Activated T-cell treated with anti-CD3 and anti-CD28 coated beads, Interleukin-2, amount 50 U/mL, for 4 hours (primary cell): ENCODE results near the gene ZNF490. TPM values are rescaled to one million over a fixed set of nuclear protein-coding genes. Genes with fewer than 3 reads are reported as not detected.

Experiments
- ATAC-seq, 2 donors: fragments of 200-7000 bp; cut with Tn5 transposase; one replicate each; pipeline ENCODE4 v1.10.0; 2021
- DNase-seq: peaks from one replicate; pipeline ENCODE4 v3.0.0-alpha.2; 2020
- H3K27me3 Mint-ChIP-seq: one replicate; pipeline ENCODE4 v1.8.0; 2021; ENCODE audit warnings: low read depth, mixed read lengths
- H3K36me3 Mint-ChIP-seq: one replicate; pipeline ENCODE4 v1.8.0; 2022; ENCODE audit warnings: mixed read lengths; ENCODE audit not compliant: insufficient read depth
- H3K4me1 Mint-ChIP-seq: one replicate; pipeline ENCODE4 v1.8.0; 2021; ENCODE audit warnings: low read depth, mixed read lengths
- H3K4me3 Mint-ChIP-seq: one replicate; pipeline ENCODE4 v1.8.0; 2021; ENCODE audit warnings: mild to moderate bottlenecking, moderate library complexity, mixed read lengths
- H3K9me3 Mint-ChIP-seq: one replicate; pipeline ENCODE4 v1.8.0; 2021; ENCODE audit warnings: mixed read lengths
- total RNA-seq, 3 donors: library from RNA; stranded (reverse); gene quantifications; one replicate each; pipeline ENCODE4 v1.2.1, GENCODE V29; 2021

Gene ZNF490
- total RNA-seq, 3 donors from 2014 or later, result 7.2 to 7.8 (median 7.5) TPM

- peaks cover 47% of the 10 kb centered on the region for H3K4me1 Mint-ChIP-seq
- no peaks in the 10 kb centered on the region for H3K9me3 Mint-ChIP-seq
- H3K27me3 Mint-ChIP-seq, result no peaks in the 10 kb centered on the region
- no peak for DNase-seq
- peak in 1 of 2 donors; percentile 69 for ATAC-seq
- peaks cover 24% of the 10 kb centered on the region for H3K36me3 Mint-ChIP-seq
- no peak overlapping the region for H3K4me3 Mint-ChIP-seq
Measured at GRCh38 chr19:12544401-12544876, 66.2 kb downstream of the ZNF490 start.

GRCh38 chr19:12543855-12544254, 66.8 kb downstream of the ZNF490 start:
- no peaks in the 10 kb centered on the region for H3K27me3 Mint-ChIP-seq
- ATAC-seq (peak in 1 of 2 donors; percentile 46), DNase-seq (no peak)
- H3K36me3 Mint-ChIP-seq, result peaks cover 24% of the 10 kb centered on the region
- H3K9me3 Mint-ChIP-seq, result no peaks in the 10 kb centered on the region
- peaks cover 41% of the 10 kb centered on the region for H3K4me1 Mint-ChIP-seq
- no peak overlapping the region for H3K4me3 Mint-ChIP-seq

Other genes with a start within 250 kb of the ZNF490 start
- gene ZNF442, start 245.1 kb downstream of the ZNF490 start, total RNA-seq, result under 1 TPM; 0.29 to 0.81 (median 0.73) TPM
- 1 to 10 TPM; 1.9 to 2.1 (median 2.0) TPM for gene ZNF799, start 209.5 kb downstream of the ZNF490 start, total RNA-seq
- 1 to 10 TPM; 2.2 to 2.4 (median 2.3) TPM for gene ZNF443, start 169.8 kb downstream of the ZNF490 start, total RNA-seq
- 1 to 10 TPM in 1 of 3 donors, under 1 TPM in 2; 0.58 to 1.4 (median 0.87) TPM for gene ZNF709, start 126.0 kb downstream of the ZNF490 start, total RNA-seq
- gene ZNF564, start 59.3 kb downstream of the ZNF490 start, total RNA-seq, result 1 to 10 TPM; 2.6 to 5.1 (median 4.9) TPM
- gene ZNF791, start 107 bp upstream of the ZNF490 start, total RNA-seq, result 10 to 100 TPM; 13.3 to 19.5 (median 13.8) TPM
- 100 to 1,000 TPM in 2 of 3 donors, 10 to 100 TPM in 1; 97.3 to 131 (median 127) TPM for gene MAN2B1, start 55.9 kb upstream of the ZNF490 start, total RNA-seq
- gene WDR83, start 56.0 kb upstream of the ZNF490 start, total RNA-seq, result 10 to 100 TPM; 27.8 to 29.6 (median 28.3) TPM
- gene DHPS, start 71.1 kb upstream of the ZNF490 start, total RNA-seq, result 100 to 1,000 TPM; 129 to 137 (median 132) TPM
- not detected for gene GNG14, start 77.2 kb upstream of the ZNF490 start, total RNA-seq
- 1 to 10 TPM; 7.9 to 9.9 (median 9.4) TPM for gene FBXW9, start 85.8 kb upstream of the ZNF490 start, total RNA-seq
- gene TNPO2, start 113.1 kb upstream of the ZNF490 start, total RNA-seq, result 100 to 1,000 TPM; 223 to 236 (median 232) TPM
- 100 to 1,000 TPM; 223 to 251 (median 235) TPM for gene TRIR, start 123.9 kb upstream of the ZNF490 start, total RNA-seq
- gene GET3, start 126.7 kb upstream of the ZNF490 start, total RNA-seq, result 10 to 100 TPM; 92.8 to 95.1 (median 93.8) TPM
- not detected for gene BEST2, start 141.0 kb upstream of the ZNF490 start, total RNA-seq
- 1 to 10 TPM; 5.9 to 8.4 (median 6.0) TPM for gene HOOK2, start 164.7 kb upstream of the ZNF490 start, total RNA-seq
- 100 to 1,000 TPM; 261 to 295 (median 287) TPM for gene JUNB, start 180.7 kb upstream of the ZNF490 start, total RNA-seq
- 100 to 1,000 TPM; 185 to 224 (median 211) TPM for gene PRDX2, start 191.0 kb upstream of the ZNF490 start, total RNA-seq
- gene THSD8, start 191.3 kb upstream of the ZNF490 start, total RNA-seq, result 10 to 100 TPM; 10.3 to 18.8 (median 12.6) TPM
- 10 to 100 TPM; 32.3 to 42.7 (median 39.1) TPM for gene RNASEH2A, start 195.8 kb upstream of the ZNF490 start, total RNA-seq
- gene RTBDN, start 223.8 kb upstream of the ZNF490 start, total RNA-seq, result not detected
- 1 to 10 TPM in 1 of 3 donors, under 1 TPM in 2; 0.37 to 1.0 (median 0.38) TPM for gene MAST1, start 227.7 kb upstream of the ZNF490 start, total RNA-seq